GM06990 (cell line): ENCODE measurements around the gene ZNF689.
"Not testable (repeated sequence)": the region's sequence is repeated elsewhere in the genome, so short reads cannot be mapped to it uniquely, and the experiment has no call there.

Source experiments
- DNase-seq: peaks from one replicate; pipeline ENCODE4 v3.0.0-alpha.2; 2011; ENCODE audit not compliant: insufficient read length; ENCODE audit errors: extremely low read depth
- H3K27me3 ChIP-seq: replicated peaks from 2 replicates; pipeline ENCODE4 v1.6.0; 2011; ENCODE audit warnings: low read length; ENCODE audit not compliant: control insufficient read depth, insufficient read depth
- H3K36me3 ChIP-seq: 2 replicates; pipeline ENCODE4 v1.5.1; 2011; ENCODE audit warnings: low read length; ENCODE audit not compliant: control insufficient read depth, insufficient read depth
- H3K4me3 ChIP-seq: replicated peaks from 2 replicates; pipeline ENCODE4 v1.5.1; 2011; ENCODE audit warnings: low read depth, mild to moderate bottlenecking, control low read depth, low read length
- CTCF ChIP-seq: IDR thresholded peaks from 2 replicates; pipeline ENCODE4 v1.5.1; 2011; ENCODE audit warnings: low read length, control low read depth, mild to moderate bottlenecking, inconsistent platforms; ENCODE audit not compliant: insufficient read depth, poor library complexity, severe bottlenecking

Gene ZNF689

GRCh38 chr16:30601966-30602365 lies 8.2 kb downstream of the ZNF689 start:
- no peak for TF ChIP-seq CTCF

GRCh38 chr16:30600929-30601328 lies 9.3 kb downstream of the ZNF689 start:
- TF ChIP-seq CTCF: no peak
- DNase-seq: no peak
- Histone ChIP-seq H3K4me3 (no peak overlapping the region), H3K27me3 (no peaks in the 10 kb centered on the region), H3K36me3 (peaks cover 17% of the 10 kb centered on the region)

More at GRCh38 chr16:30601966-30602365, 8.2 kb downstream of the ZNF689 start:
- Histone ChIP-seq H3K36me3 (peaks cover 20% of the 10 kb centered on the region), H3K4me3 (no peak overlapping the region), H3K27me3 (no peaks in the 10 kb centered on the region)
- DNase-seq: no peak

GRCh38 chr16:30600215-30600614 lies 10.0 kb downstream of the ZNF689 start:
- Histone ChIP-seq H3K36me3 (peaks cover 16% of the 10 kb centered on the region), H3K4me3 (no peak overlapping the region), H3K27me3 (no peaks in the 10 kb centered on the region)
- TF ChIP-seq CTCF: no peak
- DNase-seq: no peak

GRCh38 chr16:30592871-30593270 lies 17.3 kb downstream of the ZNF689 start:
- DNase-seq: no peak
- TF ChIP-seq CTCF: no peak
- no peaks in the 10 kb centered on the region for H3K36me3 ChIP-seq
- no peak overlapping the region for H3K4me3 ChIP-seq
- H3K27me3 ChIP-seq: no peaks in the 10 kb centered on the region

- not testable (repeated sequence) for H3K4me3 ChIP-seq, H3K27me3 ChIP-seq, H3K36me3 ChIP-seq, DNase-seq
Measured at GRCh38 chr16:30590869-30591268, 19.3 kb downstream of the ZNF689 start.

GRCh38 chr16:30589582-30589981 lies 20.6 kb downstream of the ZNF689 start:
- not testable (repeated sequence) for H3K36me3 ChIP-seq, DNase-seq, H3K4me3 ChIP-seq, H3K27me3 ChIP-seq

GRCh38 chr16:30588651-30589050 lies 21.5 kb downstream of the ZNF689 start:
- DNase-seq: no peak
- Histone ChIP-seq H3K4me3 (no peak overlapping the region), H3K36me3 (peaks cover 2% of the 10 kb centered on the region), H3K27me3 (no peaks in the 10 kb centered on the region)
- TF ChIP-seq CTCF: no peak
